ENCODE data around the gene ATP11B.

Gene ATP11B

GRCh38 chr3:182936239-182936917 lies 143.1 kb downstream of the ATP11B start:
- Histone ChIP-seq H3K9ac (ENCODE audit: low read length) (no peak overlapping the region), H3K9me2 (replicated peaks; ENCODE audit: insufficient read depth, low read length) (no peaks in the 10 kb centered on the region), H3K9me3 (ENCODE audit: insufficient read depth, low read length) (0 out of 2 replicates have a peak, but pooled peaks cover 5% of the 10 kb centered on the region), H3F3A (ENCODE audit: insufficient read depth) (peaks cover 13% of the 10 kb centered on the region; the same call in 1 of the 2 replicates), H3K79me2 (ENCODE audit: insufficient read depth, low read length) (no peaks in the 10 kb centered on the region), H3K27ac (ENCODE audit: low read depth, low read length) (no peak overlapping the region), H4K20me1 (ENCODE audit: low read depth, low read length) (no peaks in the 10 kb centered on the region), H3K27me3 (ENCODE audit: low read length) (no peaks in the 10 kb centered on the region), H3K4me3 (ENCODE audit: insufficient read depth, low read length, poor library complexity, severe bottlenecking) (no peak overlapping the region), H3K36me3 (ENCODE audit: low read length) (peaks cover 12% of the 10 kb centered on the region; the same call in 1 of the 2 replicates), H3K4me2 (ENCODE audit: low read depth, low read length, poor library complexity, severe bottlenecking) (no peak overlapping the region), H2AFZ (ENCODE audit: low read depth, low read length, severe bottlenecking) (no peak overlapping the region)
- TF ChIP-seq CTCF (IDR thresholded peaks at IDR 0.05; ENCODE audit: insufficient read depth, low read length, poor library complexity, severe bottlenecking): no peak
- no peak for TF ChIP-seq EZH2phosphoT487 (conservative IDR thresholded peaks at IDR 0.05; ENCODE audit: low read length)

- H3K9me3 ChIP-seq (ENCODE audit: insufficient read depth, low read length): 0 out of 2 replicates have a peak, but pooled peaks cover 5% of the 10 kb centered on the region
- H3K9me2 ChIP-seq (replicated peaks; ENCODE audit: insufficient read depth, low read length): no peaks in the 10 kb centered on the region
- H3K9ac ChIP-seq (ENCODE audit: low read length): no peak overlapping the region
- no peak overlapping the region for H3K27ac ChIP-seq (ENCODE audit: low read depth, low read length)
- no peaks in the 10 kb centered on the region for H4K20me1 ChIP-seq (ENCODE audit: low read depth, low read length)
- peaks cover 14% of the 10 kb centered on the region for H3F3A ChIP-seq (ENCODE audit: insufficient read depth)
- H2AFZ ChIP-seq (ENCODE audit: low read depth, low read length, severe bottlenecking): no peak overlapping the region
- no peak overlapping the region for H3K4me3 ChIP-seq (ENCODE audit: insufficient read depth, low read length, poor library complexity, severe bottlenecking)
- no peaks in the 10 kb centered on the region for H3K79me2 ChIP-seq (ENCODE audit: insufficient read depth, low read length)
- TF ChIP-seq CTCF (IDR thresholded peaks at IDR 0.05; ENCODE audit: insufficient read depth, low read length, poor library complexity, severe bottlenecking) (no peak), EZH2phosphoT487 (conservative IDR thresholded peaks at IDR 0.05; ENCODE audit: low read length) (no peak)
- no peaks in the 10 kb centered on the region for H3K27me3 ChIP-seq (ENCODE audit: low read length)
- H3K36me3 ChIP-seq (ENCODE audit: low read length): peaks cover 12% of the 10 kb centered on the region; the same call in 1 of the 2 replicates
- no peak overlapping the region for H3K4me2 ChIP-seq (ENCODE audit: low read depth, low read length, poor library complexity, severe bottlenecking)
Measured at GRCh38 chr3:182936918-182937285, 143.6 kb downstream of the ATP11B start.

GRCh38 chr3:182937293-182938051 lies 144.2 kb downstream of the ATP11B start:
- Histone ChIP-seq H4K20me1 (ENCODE audit: low read depth, low read length) (no peaks in the 10 kb centered on the region), H3K9ac (ENCODE audit: low read length) (no peak overlapping the region), H3K4me3 (ENCODE audit: insufficient read depth, low read length, poor library complexity, severe bottlenecking) (no peak overlapping the region), H3K9me3 (ENCODE audit: insufficient read depth, low read length) (0 out of 2 replicates have a peak, but pooled peaks cover 4% of the 10 kb centered on the region), H3F3A (ENCODE audit: insufficient read depth) (peaks cover 15% of the 10 kb centered on the region), H3K9me2 (replicated peaks; ENCODE audit: insufficient read depth, low read length) (no peaks in the 10 kb centered on the region), H3K79me2 (ENCODE audit: insufficient read depth, low read length) (no peaks in the 10 kb centered on the region), H3K36me3 (ENCODE audit: low read length) (peaks cover 11% of the 10 kb centered on the region; the same call in 1 of the 2 replicates), H2AFZ (ENCODE audit: low read depth, low read length, severe bottlenecking) (no peak overlapping the region), H3K27ac (ENCODE audit: low read depth, low read length) (no peak overlapping the region), H3K4me2 (ENCODE audit: low read depth, low read length, poor library complexity, severe bottlenecking) (no peak overlapping the region), H3K27me3 (ENCODE audit: low read length) (no peaks in the 10 kb centered on the region)
- TF ChIP-seq CTCF (IDR thresholded peaks at IDR 0.05; ENCODE audit: insufficient read depth, low read length, poor library complexity, severe bottlenecking): no peak
- TF ChIP-seq EZH2phosphoT487 (conservative IDR thresholded peaks at IDR 0.05; ENCODE audit: low read length): no peak
